ENCODE results near the gene SSR2.
A peak's percentile ranks its signal among the peaks of the same experiment; 100 is the strongest.

Gene SSR2

DNA sequence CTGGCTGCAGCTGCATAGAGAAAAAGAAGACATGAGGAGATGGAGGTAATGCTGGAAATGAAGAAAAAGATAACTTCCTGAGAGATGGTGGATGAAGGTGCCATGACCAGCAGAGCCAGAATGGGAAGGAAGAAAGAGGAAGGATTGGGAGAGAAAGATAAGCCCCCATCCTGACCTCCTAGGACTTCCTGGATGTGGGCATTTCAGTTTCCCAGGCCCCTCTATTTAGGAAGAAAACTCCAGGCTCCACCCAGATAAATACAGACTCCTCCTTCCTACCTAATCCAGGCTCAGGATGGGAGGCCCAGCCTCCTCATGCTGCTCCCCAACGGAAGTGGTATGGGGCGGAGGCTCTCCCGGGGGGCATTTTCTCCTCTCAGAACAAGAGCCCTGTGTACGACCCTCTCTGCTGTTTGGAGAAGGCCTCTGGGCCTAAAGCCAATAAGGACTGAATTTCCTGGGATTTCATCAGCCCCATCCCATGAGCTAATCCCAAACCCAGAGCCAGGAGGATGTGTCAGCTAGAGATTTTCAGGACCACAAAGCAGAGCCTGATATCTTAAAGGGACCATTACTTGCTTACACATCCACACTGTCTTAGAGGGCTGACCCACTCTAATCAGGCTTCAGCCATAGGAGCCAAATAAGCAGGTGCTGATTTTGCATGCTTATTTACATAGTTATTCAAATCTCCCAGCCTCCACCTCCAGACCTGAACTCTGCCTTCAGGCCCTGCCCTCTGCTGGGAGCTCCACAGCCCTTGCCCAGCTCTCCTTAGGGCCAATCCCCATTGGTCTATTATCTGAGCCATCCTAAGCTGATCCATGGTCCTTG lies 37.3 kb downstream of the SSR2 start:
- H3K36me3 ChIP-seq (ENCODE audit: control insufficient read depth in 2 of 2, insufficient read depth in 1 of 2, low read length in 2 of 2), result no peaks in the 10 kb centered on the region
- H3K4me3 ChIP-seq (ENCODE audit: low read depth, low read length), result peak overlapping the region; percentile 11; the same call in 1 of the 2 replicates
- POLR2A ChIA-PET, result interaction anchor here (0.5 to 2.3 kb wide), 11 partner anchors 8 to 454 kb away, joined by 3 to 9 read pairs (median 4); partner anchors contain the start of gene KHDC4
- peak overlapping the region; percentile 65 for H3K27ac ChIP-seq (ENCODE audit: extremely low read depth, low read depth, low read length)
- H3K9me3 ChIP-seq (ENCODE audit: control insufficient read depth, insufficient read depth, low read depth, low read length), result no peaks in the 10 kb centered on the region
- peaks cover 18% of the 10 kb centered on the region for H3K4me1 ChIP-seq (ENCODE audit: control insufficient read depth, insufficient read depth, low read length)
- CTCF ChIA-PET, result interaction anchor here (1.1 to 2.7 kb wide), 8 partner anchors 17 to 83 kb away, joined by 3 to 24 read pairs (median 6); partner anchors contain the start of genes KHDC4 and RAB25
- TF ChIP-seq ZNF398 (tag by site-specific recombination; IDR thresholded peaks at IDR 0.05) (peak; percentile 89), EGR2 (tag by site-specific recombination; IDR thresholded peaks at IDR 0.05; ENCODE audit: low read depth) (no peak), GLIS1 (tag by site-specific recombination; IDR thresholded peaks at IDR 0.05) (peak; percentile 76), ZNF132 (tag by site-specific recombination; IDR thresholded peaks at IDR 0.05; ENCODE audit: borderline replicate concordance) (no peak), ZNF560 (tag by site-specific recombination; IDR thresholded peaks at IDR 0.05; ENCODE audit: borderline replicate concordance) (no peak), KLF8 (tag by site-specific recombination; IDR thresholded peaks at IDR 0.05) (0 out of 2 replicates have a peak, but pooled peaks have one; percentile 30), ZNF362 (tag by site-specific recombination; IDR thresholded peaks at IDR 0.05) (no peak), ZNF510 (tag by site-specific recombination; IDR thresholded peaks at IDR 0.05; ENCODE audit: insufficient replicate concordance) (no peak), ZNF146 (tag by site-specific recombination; IDR thresholded peaks at IDR 0.05) (no peak), ZNF155 (tag by site-specific recombination; IDR thresholded peaks at IDR 0.05) (no peak), ZNF677 (tag by site-specific recombination; IDR thresholded peaks at IDR 0.05) (no peak), ZNF23 (tag by site-specific recombination; IDR thresholded peaks at IDR 0.05; ENCODE audit: borderline replicate concordance) (no peak), KLF9 (tag by site-specific recombination; IDR thresholded peaks at IDR 0.05; ENCODE audit: low read depth) (no peak), ZNF214 (tag by site-specific recombination; IDR thresholded peaks at IDR 0.05; ENCODE audit: borderline replicate concordance) (no peak), ZNF513 (tag by site-specific recombination; IDR thresholded peaks at IDR 0.05) (no peak), SP2 (tag by site-specific recombination; IDR thresholded peaks at IDR 0.05) (0 out of 2 replicates have a peak, but pooled peaks have one; percentile 28), ZNF76 (tag by site-specific recombination; IDR thresholded peaks at IDR 0.05; ENCODE audit: borderline replicate concordance, low read depth) (peak; percentile 47; the same call in 1 of the 2 replicates), ZNF423 (tag by site-specific recombination; IDR thresholded peaks at IDR 0.05) (no peak), RBAK (tag by site-specific recombination; IDR thresholded peaks at IDR 0.05) (no peak), GFI1B (tag by site-specific recombination; IDR thresholded peaks at IDR 0.05) (0 out of 2 replicates have a peak, but pooled peaks have one; percentile 11), ZNF175 (tag by site-specific recombination; IDR thresholded peaks at IDR 0.05) (no peak), ZNF341 (tag by site-specific recombination; IDR thresholded peaks at IDR 0.05; ENCODE audit: low read depth) (no peak), MYNN (tag by site-specific recombination; IDR thresholded peaks at IDR 0.05; ENCODE audit: borderline replicate concordance) (no peak), ATF2 (tag by site-specific recombination; IDR thresholded peaks at IDR 0.05; ENCODE audit: low read depth) (peak; percentile 86)
- TF ChIP-seq, protein P1, sequence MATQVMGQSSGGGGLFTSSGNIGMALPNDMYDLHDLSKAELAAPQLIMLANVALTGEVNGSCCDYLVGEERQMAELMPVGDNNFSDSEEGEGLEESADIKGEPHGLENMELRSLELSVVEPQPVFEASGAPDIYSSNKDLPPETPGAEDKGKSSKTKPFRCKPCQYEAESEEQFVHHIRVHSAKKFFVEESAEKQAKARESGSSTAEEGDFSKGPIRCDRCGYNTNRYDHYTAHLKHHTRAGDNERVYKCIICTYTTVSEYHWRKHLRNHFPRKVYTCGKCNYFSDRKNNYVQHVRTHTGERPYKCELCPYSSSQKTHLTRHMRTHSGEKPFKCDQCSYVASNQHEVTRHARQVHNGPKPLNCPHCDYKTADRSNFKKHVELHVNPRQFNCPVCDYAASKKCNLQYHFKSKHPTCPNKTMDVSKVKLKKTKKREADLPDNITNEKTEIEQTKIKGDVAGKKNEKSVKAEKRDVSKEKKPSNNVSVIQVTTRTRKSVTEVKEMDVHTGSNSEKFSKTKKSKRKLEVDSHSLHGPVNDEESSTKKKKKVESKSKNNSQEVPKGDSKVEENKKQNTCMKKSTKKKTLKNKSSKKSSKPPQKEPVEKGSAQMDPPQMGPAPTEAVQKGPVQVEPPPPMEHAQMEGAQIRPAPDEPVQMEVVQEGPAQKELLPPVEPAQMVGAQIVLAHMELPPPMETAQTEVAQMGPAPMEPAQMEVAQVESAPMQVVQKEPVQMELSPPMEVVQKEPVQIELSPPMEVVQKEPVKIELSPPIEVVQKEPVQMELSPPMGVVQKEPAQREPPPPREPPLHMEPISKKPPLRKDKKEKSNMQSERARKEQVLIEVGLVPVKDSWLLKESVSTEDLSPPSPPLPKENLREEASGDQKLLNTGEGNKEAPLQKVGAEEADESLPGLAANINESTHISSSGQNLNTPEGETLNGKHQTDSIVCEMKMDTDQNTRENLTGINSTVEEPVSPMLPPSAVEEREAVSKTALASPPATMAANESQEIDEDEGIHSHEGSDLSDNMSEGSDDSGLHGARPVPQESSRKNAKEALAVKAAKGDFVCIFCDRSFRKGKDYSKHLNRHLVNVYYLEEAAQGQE (tag by site-specific recombination; IDR thresholded peaks at IDR 0.05), result peak; percentile 55; the same call in 1 of the 2 replicates
- TF ChIP-seq, protein P2, sequence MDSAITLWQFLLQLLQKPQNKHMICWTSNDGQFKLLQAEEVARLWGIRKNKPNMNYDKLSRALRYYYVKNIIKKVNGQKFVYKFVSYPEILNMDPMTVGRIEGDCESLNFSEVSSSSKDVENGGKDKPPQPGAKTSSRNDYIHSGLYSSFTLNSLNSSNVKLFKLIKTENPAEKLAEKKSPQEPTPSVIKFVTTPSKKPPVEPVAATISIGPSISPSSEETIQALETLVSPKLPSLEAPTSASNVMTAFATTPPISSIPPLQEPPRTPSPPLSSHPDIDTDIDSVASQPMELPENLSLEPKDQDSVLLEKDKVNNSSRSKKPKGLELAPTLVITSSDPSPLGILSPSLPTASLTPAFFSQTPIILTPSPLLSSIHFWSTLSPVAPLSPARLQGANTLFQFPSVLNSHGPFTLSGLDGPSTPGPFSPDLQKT (IDR thresholded peaks at IDR 0.05; ENCODE audit: borderline replicate concordance, low read depth, low read length), result no peak

All from HEK293 (cell line).